ENCODE results near the gene DPP7. TPM values are rescaled to one million over a fixed set of nuclear protein-coding genes. Genes with fewer than 3 reads are reported as not detected.

Gene DPP7
- total and polyA plus RNA-seq, 2 of the 8 experiments (the other 6 are each of a cell fraction or from before 2014, with no cell fraction given) = 21.2 to 26.8 TPM

GRCh38 chr9:137110147-137110910, 4.2 kb downstream of the DPP7 start (continued):
- no peak for TF ChIP-seq CHD7 (IDR thresholded peaks at IDR 0.05; ENCODE audit: insufficient replicate concordance, low read length)
- no peak for TF ChIP-seq POLR2AphosphoS5 (IDR thresholded peaks at IDR 0.05; ENCODE audit: low read depth, low read length)
- no peak for TF ChIP-seq TAF1 (IDR thresholded peaks at IDR 0.05; ENCODE audit: low read depth, low read length)
- no peak for TF ChIP-seq HDAC6 (IDR thresholded peaks at IDR 0.05; ENCODE audit: low read depth, low read length)
- TF ChIP-seq, protein P1, sequence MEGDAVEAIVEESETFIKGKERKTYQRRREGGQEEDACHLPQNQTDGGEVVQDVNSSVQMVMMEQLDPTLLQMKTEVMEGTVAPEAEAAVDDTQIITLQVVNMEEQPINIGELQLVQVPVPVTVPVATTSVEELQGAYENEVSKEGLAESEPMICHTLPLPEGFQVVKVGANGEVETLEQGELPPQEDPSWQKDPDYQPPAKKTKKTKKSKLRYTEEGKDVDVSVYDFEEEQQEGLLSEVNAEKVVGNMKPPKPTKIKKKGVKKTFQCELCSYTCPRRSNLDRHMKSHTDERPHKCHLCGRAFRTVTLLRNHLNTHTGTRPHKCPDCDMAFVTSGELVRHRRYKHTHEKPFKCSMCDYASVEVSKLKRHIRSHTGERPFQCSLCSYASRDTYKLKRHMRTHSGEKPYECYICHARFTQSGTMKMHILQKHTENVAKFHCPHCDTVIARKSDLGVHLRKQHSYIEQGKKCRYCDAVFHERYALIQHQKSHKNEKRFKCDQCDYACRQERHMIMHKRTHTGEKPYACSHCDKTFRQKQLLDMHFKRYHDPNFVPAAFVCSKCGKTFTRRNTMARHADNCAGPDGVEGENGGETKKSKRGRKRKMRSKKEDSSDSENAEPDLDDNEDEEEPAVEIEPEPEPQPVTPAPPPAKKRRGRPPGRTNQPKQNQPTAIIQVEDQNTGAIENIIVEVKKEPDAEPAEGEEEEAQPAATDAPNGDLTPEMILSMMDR (IDR thresholded peaks at IDR 0.05; ENCODE audit: control extremely low read depth in 1 of 3, insufficient read depth in 1 of 3, low read depth in 1 of 3, low read length in 3 of 3) = no peak
- no peak for TF ChIP-seq ZNF274 (IDR thresholded peaks at IDR 0.05; ENCODE audit: borderline replicate concordance, extremely low read depth, low read length)
- TF ChIP-seq CHD2 (IDR thresholded peaks at IDR 0.05; ENCODE audit: low read length) = no peak
- no peak for TF ChIP-seq CTBP2 (IDR thresholded peaks at IDR 0.05; ENCODE audit: borderline replicate concordance, insufficient read depth, insufficient read length, low read length)
